GM18520 (cell line): ENCODE results near the gene PDE3A.

ENCODE experiments used
- ATAC-seq: cut with Tn5 transposase; IDR thresholded peaks from one replicate; pipeline ENCODE4 v1.9.1; 2021; ENCODE audit not compliant: unreplicated experiment

Gene PDE3A

GRCh38 chr12:20490213-20490612 lies 121.9 kb downstream of the PDE3A start:
- no peak for ATAC-seq

- no peak for ATAC-seq
These were observed 123.0 kb downstream of the PDE3A start for GRCh38 chr12:20491290-20491689.

GRCh38 chr12:20492251-20492760 lies 124.0 kb downstream of the PDE3A start:
- no peak for ATAC-seq

GRCh38 chr12:20493934-20494333 lies 125.6 kb downstream of the PDE3A start:
- ATAC-seq: no peak

GRCh38 chr12:20494851-20495250 lies 126.5 kb downstream of the PDE3A start:
- ATAC-seq: no peak

- no peak for ATAC-seq
These were observed 127.7 kb downstream of the PDE3A start for GRCh38 chr12:20495997-20496396.

- ATAC-seq: no peak
These were observed 129.4 kb downstream of the PDE3A start for GRCh38 chr12:20497707-20498106.

- ATAC-seq: no peak
These were observed 133.6 kb downstream of the PDE3A start for GRCh38 chr12:20501958-20502357.

GRCh38 chr12:20503858-20504257 lies 135.5 kb downstream of the PDE3A start:
- ATAC-seq: no peak

- ATAC-seq: no peak
These were observed 136.7 kb downstream of the PDE3A start for GRCh38 chr12:20505056-20505455.

- ATAC-seq: no peak
These were observed 138.7 kb downstream of the PDE3A start for GRCh38 chr12:20507056-20507455.

- ATAC-seq: no peak
These were observed 139.4 kb downstream of the PDE3A start for GRCh38 chr12:20507711-20508110.

- ATAC-seq: no peak
These were observed 140.0 kb downstream of the PDE3A start for GRCh38 chr12:20508359-20508758.

GRCh38 chr12:20508962-20509361 lies 140.6 kb downstream of the PDE3A start:
- ATAC-seq: no peak

- ATAC-seq: no peak
These were observed 142.5 kb downstream of the PDE3A start for GRCh38 chr12:20510811-20511210.

- no peak for ATAC-seq
These were observed 144.9 kb downstream of the PDE3A start for GRCh38 chr12:20513189-20513588.

GRCh38 chr12:20514598-20514997 lies 146.3 kb downstream of the PDE3A start:
- ATAC-seq: no peak

GRCh38 chr12:20520532-20520931 lies 152.2 kb downstream of the PDE3A start:
- ATAC-seq: no peak

GRCh38 chr12:20523658-20524057 lies 155.3 kb downstream of the PDE3A start:
- ATAC-seq: no peak

GRCh38 chr12:20524113-20524512 lies 155.8 kb downstream of the PDE3A start:
- ATAC-seq: no peak

- ATAC-seq: no peak
These were observed 156.8 kb downstream of the PDE3A start for GRCh38 chr12:20525064-20525610.

- ATAC-seq: no peak
These were observed 159.3 kb downstream of the PDE3A start for GRCh38 chr12:20527417-20528163.

- no peak for ATAC-seq
These were observed 159.9 kb downstream of the PDE3A start for GRCh38 chr12:20528208-20528607.
